Astrocyte (in vitro differentiated cells and primary cell): ENCODE results near the gene SH3BP1. TPM values are rescaled to one million over a fixed set of nuclear protein-coding genes. Genes with fewer than 3 reads are reported as not detected.
"Not testable (repeated sequence)": the region's sequence is repeated elsewhere in the genome, so short reads cannot be mapped to it uniquely, and the experiment has no call there.

Experiments used
- DNase-seq: peaks from one replicate; pipeline ENCODE4 v3.0.0-alpha.2; 2010; ENCODE audit warnings: low read depth
- FAIRE-seq: peaks from 2 replicates; lab custom pipeline; 2011; peaks lifted over from hg19 to GRCh38; lab: Jason Lieb, UNC
- H2AFZ ChIP-seq: 2 replicates; pipeline ENCODE4 v1.6.0; 2012; ENCODE audit warnings: low read depth, low read length, inconsistent platforms
- H3K27ac ChIP-seq: 2 replicates; pipeline ENCODE4 v1.5.1; 2011; ENCODE audit warnings: low read depth, low read length, inconsistent platforms
- H3K27me3 ChIP-seq: 2 replicates; pipeline ENCODE4 v1.6.0; 2011; ENCODE audit warnings: low read length, inconsistent platforms; ENCODE audit not compliant: insufficient read depth
- H3K36me3 ChIP-seq: 2 replicates; pipeline ENCODE4 v1.5.1; 2011; ENCODE audit warnings: low read length, inconsistent platforms; ENCODE audit not compliant: insufficient read depth
- H3K4me1 ChIP-seq: 2 replicates; pipeline ENCODE4 v1.5.1; 2011; ENCODE audit warnings: low read length, inconsistent platforms; ENCODE audit not compliant: insufficient read depth
- H3K4me2 ChIP-seq: 2 replicates; pipeline ENCODE4 v1.6.0; 2012; ENCODE audit warnings: low read length, inconsistent platforms
- H3K4me3 ChIP-seq: 2 replicates; pipeline ENCODE4 v1.5.1; 2011; ENCODE audit warnings: low read depth, mild to moderate bottlenecking, low read length, inconsistent platforms; ENCODE audit not compliant: insufficient read depth
- H3K79me2 ChIP-seq: 2 replicates; pipeline ENCODE4 v1.6.0; 2012; ENCODE audit warnings: mild to moderate bottlenecking, low read length, inconsistent platforms; ENCODE audit not compliant: insufficient read depth
- H3K9ac ChIP-seq: 2 replicates; pipeline ENCODE4 v1.6.0; 2012; ENCODE audit warnings: mild to moderate bottlenecking, low read length, inconsistent platforms
- H3K9me3 ChIP-seq: 2 replicates; pipeline ENCODE4 v1.5.1; 2012; ENCODE audit warnings: low read depth, mild to moderate bottlenecking, low read length, inconsistent platforms; ENCODE audit not compliant: insufficient read depth
- H4K20me1 ChIP-seq: 2 replicates; pipeline ENCODE4 v1.6.0; 2012; ENCODE audit warnings: low read length, inconsistent platforms; ENCODE audit not compliant: insufficient read depth
- H3K27ac Mint-ChIP-seq: one replicate; pipeline ENCODE4 v1.8.0; 2021; ENCODE audit warnings: mild to moderate bottlenecking, mixed read lengths; ENCODE audit not compliant: unreplicated experiment
- H3K27me3 Mint-ChIP-seq: one replicate; pipeline ENCODE4 v1.8.0; 2021; ENCODE audit warnings: low read depth, mixed read lengths; ENCODE audit not compliant: unreplicated experiment
- H3K36me3 Mint-ChIP-seq: one replicate; pipeline ENCODE4 v1.8.0; 2021; ENCODE audit warnings: low read depth, mixed read lengths; ENCODE audit not compliant: unreplicated experiment
- H3K4me1 Mint-ChIP-seq: one replicate; pipeline ENCODE4 v1.8.0; 2021; ENCODE audit warnings: low read depth, mixed read lengths; ENCODE audit not compliant: unreplicated experiment
- H3K4me3 Mint-ChIP-seq: one replicate; pipeline ENCODE4 v1.8.0; 2021; ENCODE audit warnings: mild to moderate bottlenecking, moderate library complexity, mixed read lengths; ENCODE audit not compliant: unreplicated experiment
- H3K9me3 Mint-ChIP-seq: one replicate; pipeline ENCODE4 v1.8.0; 2021; ENCODE audit warnings: mild to moderate bottlenecking, mixed read lengths; ENCODE audit not compliant: unreplicated experiment
- CTCF ChIP-seq: IDR thresholded peaks from 2 replicates; pipeline ENCODE4 v1.5.1; 2011; ENCODE audit warnings: low read depth, mild to moderate bottlenecking, inconsistent platforms, low read length, moderate library complexity; ENCODE audit not compliant: insufficient read depth
- EZH2 ChIP-seq: IDR thresholded peaks from 2 replicates; pipeline ENCODE4 v1.6.1; 2012; ENCODE audit warnings: mild to moderate bottlenecking, low read length, inconsistent platforms; ENCODE audit not compliant: insufficient read depth
- total RNA-seq: library from RNA; stranded (reverse); gene quantifications from 2 replicates; pipeline ENCODE4 v1.2.1, GENCODE V29; 2021

The SH3BP1 gene
- total RNA-seq, 1 donor from 2014 or later = 26.5 TPM

GRCh38 chr22:37690901-37691504 lies 51.5 kb downstream of the SH3BP1 start:
- no peak overlapping the region for H3K27ac ChIP-seq
- H3K27me3 Mint-ChIP-seq = no peaks in the 10 kb centered on the region
- H3K9me3 ChIP-seq = no peaks in the 10 kb centered on the region
- peaks cover 1% of the 10 kb centered on the region for H3K4me1 Mint-ChIP-seq
- TF ChIP-seq CTCF (no peak), EZH2 (no peak)
- DNase-seq (no peak), FAIRE-seq (no peak)
- peaks cover 23% of the 10 kb centered on the region for H3K79me2 ChIP-seq
- H3K9me3 Mint-ChIP-seq = no peaks in the 10 kb centered on the region
- no peaks in the 10 kb centered on the region for H3K27me3 ChIP-seq
- no peak overlapping the region for H3K27ac Mint-ChIP-seq
- H2AFZ ChIP-seq = no peak overlapping the region
- H3K4me3 Mint-ChIP-seq = no peak overlapping the region
- H3K36me3 Mint-ChIP-seq = peaks cover 14% of the 10 kb centered on the region
- H3K4me3 ChIP-seq = no peak overlapping the region
- no peak overlapping the region for H3K4me2 ChIP-seq
- peaks cover under 1% of the 10 kb centered on the region for H3K4me1 ChIP-seq
- peaks cover 14% of the 10 kb centered on the region for H4K20me1 ChIP-seq
- peaks cover 13% of the 10 kb centered on the region for H3K36me3 ChIP-seq
- no peak overlapping the region for H3K9ac ChIP-seq

- Histone ChIP-seq H3K79me2 (peaks cover 8% of the 10 kb centered on the region), H3K4me3 (no peak overlapping the region), H3K27me3 (no peaks in the 10 kb centered on the region), H3K27ac (no peak overlapping the region), H3K4me2 (no peak overlapping the region), H3K36me3 (peaks cover 13% of the 10 kb centered on the region), H3K9ac (no peak overlapping the region), H3K4me1 (peaks cover 3% of the 10 kb centered on the region), H2AFZ (no peak overlapping the region), H4K20me1 (peaks cover 14% of the 10 kb centered on the region), H3K9me3 (no peaks in the 10 kb centered on the region)
- no peak for DNase-seq
- H3K9me3 Mint-ChIP-seq = no peaks in the 10 kb centered on the region
- H3K4me1 Mint-ChIP-seq = no peaks in the 10 kb centered on the region
- peaks cover 14% of the 10 kb centered on the region for H3K36me3 Mint-ChIP-seq
- H3K4me3 Mint-ChIP-seq = no peak overlapping the region
- H3K27me3 Mint-ChIP-seq = no peaks in the 10 kb centered on the region
- FAIRE-seq = no peak
- H3K27ac Mint-ChIP-seq = no peak overlapping the region
- TF ChIP-seq CTCF (no peak), EZH2 (no peak)
Measured at GRCh38 chr22:37692627-37693285, 53.3 kb downstream of the SH3BP1 start.

GRCh38 chr22:37694131-37694530 lies 54.7 kb downstream of the SH3BP1 start:
- H3K4me1 Mint-ChIP-seq, H3K4me1 ChIP-seq, H3K79me2 ChIP-seq, H3K36me3 ChIP-seq, DNase-seq, H3K9me3 Mint-ChIP-seq, H3K9me3 ChIP-seq, H3K4me2 ChIP-seq, H3K27ac Mint-ChIP-seq, H3K27ac ChIP-seq, H2AFZ ChIP-seq, H3K9ac ChIP-seq, H4K20me1 ChIP-seq, H3K4me3 ChIP-seq, H3K27me3 ChIP-seq, H3K27me3 Mint-ChIP-seq, FAIRE-seq, H3K4me3 Mint-ChIP-seq: not testable (repeated sequence)
- H3K36me3 Mint-ChIP-seq = peaks cover 14% of the 10 kb centered on the region

- not testable (repeated sequence) for H2AFZ ChIP-seq
Measured at GRCh38 chr22:37696260-37696656, 56.8 kb downstream of the SH3BP1 start.

More at GRCh38 chr22:37696260-37696656, 56.8 kb downstream of the SH3BP1 start:
- not testable (repeated sequence) for H3K4me1 Mint-ChIP-seq, H3K9me3 ChIP-seq, H3K27ac ChIP-seq, H3K9me3 Mint-ChIP-seq, DNase-seq, H3K27ac Mint-ChIP-seq, H3K27me3 Mint-ChIP-seq, H3K27me3 ChIP-seq, H4K20me1 ChIP-seq, H3K36me3 ChIP-seq, H3K79me2 ChIP-seq, FAIRE-seq, H3K4me1 ChIP-seq
- H3K4me3 Mint-ChIP-seq = peak overlapping the region; percentile 92
- H3K4me2 ChIP-seq = peak overlapping the region; percentile 92
- peaks cover 14% of the 10 kb centered on the region for H3K36me3 Mint-ChIP-seq
- H3K4me3 ChIP-seq = peak overlapping the region; percentile 49
- peak overlapping the region; percentile 49 for H3K9ac ChIP-seq
